SU-DHL-6 (cell line): ENCODE data around the gene HCRTR1.

Experiments
- EZH2phosphoT487 ChIP-seq: fragments of 200-600 bp; sonication (generic), shearing (Covaris generic); conservative IDR thresholded peaks from 2 replicates; pipeline ENCODE4 v1.6.1; 2018; ENCODE audit warnings: mild to moderate bottlenecking, antibody characterized with exemption, low read length, moderate library complexity, mixed read lengths
- TF ChIP-seq, protein P1 (sequence below): fragments of 200-600 bp; sonication (generic); IDR thresholded peaks from one replicate; pipeline ENCODE4 v1.5.1; 2017; ENCODE audit warnings: antibody characterized with exemption, mild to moderate bottlenecking, low read length, moderate library complexity; ENCODE audit not compliant: insufficient read depth, poor library complexity, severe bottlenecking

DNA sequence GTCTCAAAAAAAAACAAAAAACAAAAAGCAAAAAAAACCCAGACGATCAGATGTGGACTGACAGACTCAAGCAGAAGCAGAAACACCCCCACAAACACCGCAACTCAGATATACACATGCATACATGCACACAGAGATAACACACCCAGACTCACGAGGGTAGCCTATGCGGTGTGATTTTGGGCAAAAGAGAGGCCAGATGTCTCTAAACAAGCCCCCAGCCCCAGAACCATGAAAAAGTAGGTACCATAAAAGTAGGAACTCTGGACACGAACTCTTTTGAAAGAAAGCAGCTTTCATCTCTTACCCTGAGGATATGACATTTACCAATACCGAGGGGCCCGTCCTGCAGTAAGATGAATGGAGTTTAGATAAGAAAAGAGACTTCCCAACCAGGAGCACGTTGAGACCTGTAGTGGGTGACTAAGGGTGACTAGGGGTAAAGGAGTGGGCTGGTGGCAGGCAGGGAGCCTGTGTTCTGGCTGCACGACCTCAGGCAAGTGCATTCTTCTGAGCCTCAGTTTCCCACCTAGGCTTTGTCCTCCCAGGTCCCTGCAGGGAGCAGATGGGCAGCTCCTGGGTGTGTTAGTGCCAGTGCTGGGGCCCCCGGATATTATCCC is 42.6 kb upstream of the HCRTR1 start:
- TF ChIP-seq, protein P1, sequence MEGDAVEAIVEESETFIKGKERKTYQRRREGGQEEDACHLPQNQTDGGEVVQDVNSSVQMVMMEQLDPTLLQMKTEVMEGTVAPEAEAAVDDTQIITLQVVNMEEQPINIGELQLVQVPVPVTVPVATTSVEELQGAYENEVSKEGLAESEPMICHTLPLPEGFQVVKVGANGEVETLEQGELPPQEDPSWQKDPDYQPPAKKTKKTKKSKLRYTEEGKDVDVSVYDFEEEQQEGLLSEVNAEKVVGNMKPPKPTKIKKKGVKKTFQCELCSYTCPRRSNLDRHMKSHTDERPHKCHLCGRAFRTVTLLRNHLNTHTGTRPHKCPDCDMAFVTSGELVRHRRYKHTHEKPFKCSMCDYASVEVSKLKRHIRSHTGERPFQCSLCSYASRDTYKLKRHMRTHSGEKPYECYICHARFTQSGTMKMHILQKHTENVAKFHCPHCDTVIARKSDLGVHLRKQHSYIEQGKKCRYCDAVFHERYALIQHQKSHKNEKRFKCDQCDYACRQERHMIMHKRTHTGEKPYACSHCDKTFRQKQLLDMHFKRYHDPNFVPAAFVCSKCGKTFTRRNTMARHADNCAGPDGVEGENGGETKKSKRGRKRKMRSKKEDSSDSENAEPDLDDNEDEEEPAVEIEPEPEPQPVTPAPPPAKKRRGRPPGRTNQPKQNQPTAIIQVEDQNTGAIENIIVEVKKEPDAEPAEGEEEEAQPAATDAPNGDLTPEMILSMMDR = no peak
- TF ChIP-seq EZH2phosphoT487 = no peak
